GM10248 (cell line): Measurements from ENCODE around the gene GSN.

Source experiments
- CTCF ChIA-PET: fragments of 300-600 bp; sonication (Branson Sonifier 250); formaldehyde crosslinking; extraction: SDS; loops from one replicate; lab custom pipeline; 2021; ENCODE audit warnings: antibody characterized with exemption; lab: Yijun Ruan, JAX
- POLR2A ChIA-PET: fragments of 350-650 bp; sonication (Branson Sonifier 250); formaldehyde crosslinking; extraction: SDS; loops from one replicate; lab custom pipeline; 2020; ENCODE audit warnings: antibody characterized with exemption; lab: Yijun Ruan, JAX
- DNase-seq: peaks from one replicate; pipeline ENCODE4 v3.0.0; 2012; ENCODE audit errors: extremely low spot score
- CTCF ChIP-seq: IDR thresholded peaks from 2 replicates; pipeline ENCODE4 v1.5.1; 2012; ENCODE audit warnings: mild to moderate bottlenecking, low read depth; ENCODE audit errors: extremely low read depth, missing control alignments, control extremely low read depth

The GSN gene

GRCh38 chr9:121371495-121372061 is 103.6 kb downstream of the GSN start:
- POLR2A ChIA-PET, result no interaction called here
- DNase-seq, result no peak
- TF ChIP-seq CTCF, result no peak
- CTCF ChIA-PET, result interaction anchor here (0.7 to 4.2 kb wide), 4 partner anchors 10 to 159 kb away, joined by 3 to 22 read pairs (median 4); no protein-coding TSS in a partner anchor

- POLR2A ChIA-PET, result interaction anchor here (0.7 kb wide), 1 partner anchor 41 kb away, joined by 3 read pairs; no protein-coding TSS in a partner anchor
- CTCF ChIA-PET, result interaction anchor here (0.7 to 4.2 kb wide), 7 partner anchors 9 to 160 kb away, joined by 3 to 22 read pairs (median 4); no protein-coding TSS in a partner anchor
- DNase-seq, result no peak
- TF ChIP-seq CTCF, result no peak
Measured at GRCh38 chr9:121372239-121373010, 104.5 kb downstream of the GSN start.

- ChIA-PET POLR2A (interaction anchor here (0.7 kb wide), 1 partner anchor 42 kb away, joined by 3 read pairs; no protein-coding TSS in a partner anchor), CTCF (interaction anchor here (0.7 to 4.2 kb wide), 5 partner anchors 8 to 95 kb away, joined by 3 to 22 read pairs (median 4); no protein-coding TSS in a partner anchor)
- TF ChIP-seq CTCF, result no peak
- no peak for DNase-seq
Measured at GRCh38 chr9:121373011-121373729, 105.2 kb downstream of the GSN start.

- POLR2A ChIA-PET, result no interaction called here
- DNase-seq, result no peak
- CTCF ChIA-PET, result interaction anchor here (0.9 to 2.3 kb wide), 10 partner anchors 10 to 620 kb away, joined by 3 to 36 read pairs (median 5); no protein-coding TSS in a partner anchor
- TF ChIP-seq CTCF, result no peak
Measured at GRCh38 chr9:121376214-121376830, 108.4 kb downstream of the GSN start.

GRCh38 chr9:121380846-121381245 is 112.9 kb downstream of the GSN start:
- no peak for TF ChIP-seq CTCF
- CTCF ChIA-PET, result interaction anchor here (1.1 to 5.9 kb wide), 7 partner anchors 8 to 167 kb away, joined by 3 to 66 read pairs (median 5); no protein-coding TSS in a partner anchor
- DNase-seq, result no peak
- POLR2A ChIA-PET, result no interaction called here
